Keratinocyte (primary cell): Measurements from ENCODE around the gene FBXO45. TPM values are rescaled to one million over a fixed set of nuclear protein-coding genes. Genes with fewer than 3 reads are reported as not detected.

ENCODE experiments used
- DNase-seq: peaks from one replicate; pipeline ENCODE4 v3.0.0-alpha.2; 2011; ENCODE audit warnings: low read depth, missing footprints, low spot score
- FAIRE-seq: peaks from 2 replicates; lab custom pipeline; 2011; peaks lifted over from hg19 to GRCh38; lab: Jason Lieb, UNC
- H2AFZ ChIP-seq: 2 replicates; pipeline ENCODE4 v1.6.0; 2012; ENCODE audit warnings: low read length, control low read depth, inconsistent platforms; ENCODE audit not compliant: control insufficient read depth
- H3K27ac ChIP-seq: 2 replicates; pipeline ENCODE4 v1.5.1; 2011; ENCODE audit warnings: low read length; ENCODE audit not compliant: control insufficient read depth, insufficient read depth
- H3K27me3 ChIP-seq: 3 replicates; pipeline ENCODE4 v1.6.0; 2011; ENCODE audit warnings: low read length; ENCODE audit not compliant: control insufficient read depth, insufficient read depth; ENCODE audit errors: extremely low read depth
- H3K36me3 ChIP-seq, 2 experiments: 2 replicates in 1 of 2; 3 replicates in 1 of 2; pipeline ENCODE4 v1.5.1; 2011; ENCODE audit warnings: low read length in 2 of 2, mild to moderate bottlenecking in 1 of 2; ENCODE audit not compliant: control insufficient read depth in 2 of 2, insufficient read depth in 2 of 2; ENCODE audit errors: extremely low read depth in 1 of 2
- H3K4me1 ChIP-seq: 3 replicates; pipeline ENCODE4 v1.5.1; 2011; ENCODE audit warnings: low read length; ENCODE audit not compliant: control insufficient read depth, insufficient read depth; ENCODE audit errors: extremely low read depth
- H3K4me2 ChIP-seq: 3 replicates; pipeline ENCODE4 v1.6.0; 2011; ENCODE audit warnings: low read depth, low read length; ENCODE audit not compliant: control insufficient read depth, insufficient read depth; ENCODE audit errors: extremely low read depth
- H3K4me3 ChIP-seq, 3 experiments: fragments of 200-600 bp in 1 of 3; sonication (generic) in 1 of 3; 2 replicates in 2 of 3; 3 replicates in 1 of 3; pipeline ENCODE4 v1.5.1; 2011 to 2016; ENCODE audit warnings: low read length in 3 of 3, mild to moderate bottlenecking in 3 of 3, control low read depth in 2 of 3, inconsistent platforms in 1 of 3, low read depth in 1 of 3, mixed read lengths in 1 of 3, mixed run types in 1 of 3, moderate library complexity in 1 of 3; ENCODE audit not compliant: control insufficient read depth in 2 of 3, insufficient read depth in 2 of 3; ENCODE audit errors: extremely low read depth in 1 of 3
- H3K79me2 ChIP-seq: 2 replicates; pipeline ENCODE4 v1.6.0; 2012; ENCODE audit warnings: low read length; ENCODE audit not compliant: control insufficient read depth, insufficient read depth
- H3K9ac ChIP-seq: 3 replicates; pipeline ENCODE4 v1.6.0; 2011; ENCODE audit warnings: low read length; ENCODE audit not compliant: control insufficient read depth, insufficient read depth; ENCODE audit errors: extremely low read depth
- H3K9me1 ChIP-seq: 3 replicates; pipeline ENCODE4 v1.6.0; 2011; ENCODE audit warnings: low read length; ENCODE audit not compliant: control insufficient read depth, insufficient read depth; ENCODE audit errors: extremely low read depth
- H3K9me3 ChIP-seq: 2 replicates; pipeline ENCODE4 v1.5.1; 2012; ENCODE audit warnings: low read depth, low read length; ENCODE audit not compliant: control insufficient read depth
- H4K20me1 ChIP-seq: 3 replicates; pipeline ENCODE4 v1.6.0; 2011; ENCODE audit warnings: low read length; ENCODE audit not compliant: control insufficient read depth, insufficient read depth; ENCODE audit errors: extremely low read depth
- EZH2 ChIP-seq: IDR thresholded peaks from one replicate; pipeline ENCODE4 v1.6.1; 2012; ENCODE audit warnings: inconsistent platforms, mild to moderate bottlenecking, low read length, moderate library complexity
- dilution Hi-C: fragments of 300-500 bp; cut with MboI; formaldehyde crosslinking; loops from one replicate; pipeline ENCODE4 v1.7.0; 2020; ENCODE audit warnings: low sequenced_read_pairs; ENCODE audit not compliant: extremely low pct_ligation_motif_present
- polyA plus RNA-seq, 5 experiments: library from polyadenylated mRNA; depleted of rRNA in 3 of 5; stranded (reverse) in 3 of 5; stranded (forward) in 1 of 5; unstranded in 1 of 5; fragments of >200 nt; gene quantifications; 1 replicate in 1 of 5; 2 replicates in 3 of 5; 3 replicates in 1 of 5; pipeline versions ENCODE4 v1.2.1 to v1.2.3, GENCODE V29; 2011 to 2012; ENCODE audit warnings: missing spikeins in 2 of 5, low read depth in 1 of 5, low replicate concordance in 1 of 5
- TF ChIP-seq, protein P1 (sequence below), 3 experiments: IDR thresholded peaks in 1 of 3; conservative IDR thresholded peaks in 1 of 3; optimal IDR thresholded peaks in 1 of 3; 2 replicates in 2 of 3; 3 replicates in 1 of 3; pipeline versions ENCODE3 to v1.5.1; 2011; ENCODE audit warnings: low read length in 3 of 3, mild to moderate bottlenecking in 3 of 3, moderate library complexity in 2 of 3, control low read depth in 1 of 3, inconsistent platforms in 1 of 3; ENCODE audit not compliant: insufficient read depth in 2 of 3; ENCODE audit errors: extremely low read depth in 1 of 3

FBXO45 gene
- polyA plus RNA-seq, 1 donor (not counting 4 experiments of a cell fraction or from before 2014, with no cell fraction given), result 17.9 TPM

DNA sequence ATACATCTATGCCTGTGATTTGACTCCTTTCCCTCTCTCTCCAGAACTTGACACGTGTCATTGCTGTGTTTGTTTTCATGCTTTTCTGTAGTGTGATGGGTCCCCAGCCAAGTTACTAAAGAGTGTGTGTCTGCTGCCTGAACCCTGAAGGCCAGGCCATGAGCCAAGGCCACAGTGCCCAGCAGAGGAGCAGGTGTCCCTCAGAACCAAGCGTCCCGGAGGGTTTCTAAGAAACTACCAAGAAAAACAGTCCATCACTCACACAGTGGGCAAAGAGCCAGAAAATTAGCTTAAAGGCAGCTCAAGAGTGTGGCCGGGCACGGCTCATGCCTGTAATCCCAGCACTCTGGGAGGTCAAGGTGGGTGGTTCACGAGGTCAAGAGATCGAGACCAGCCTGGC lies 35.2 kb downstream of the FBXO45 start:
- H4K20me1 ChIP-seq, result no peaks in the 10 kb centered on the region
- H3K9me1 ChIP-seq, result no peaks in the 10 kb centered on the region
- H3K36me3 ChIP-seq, result no peaks in the 10 kb centered on the region
- TF ChIP-seq, protein P1, sequence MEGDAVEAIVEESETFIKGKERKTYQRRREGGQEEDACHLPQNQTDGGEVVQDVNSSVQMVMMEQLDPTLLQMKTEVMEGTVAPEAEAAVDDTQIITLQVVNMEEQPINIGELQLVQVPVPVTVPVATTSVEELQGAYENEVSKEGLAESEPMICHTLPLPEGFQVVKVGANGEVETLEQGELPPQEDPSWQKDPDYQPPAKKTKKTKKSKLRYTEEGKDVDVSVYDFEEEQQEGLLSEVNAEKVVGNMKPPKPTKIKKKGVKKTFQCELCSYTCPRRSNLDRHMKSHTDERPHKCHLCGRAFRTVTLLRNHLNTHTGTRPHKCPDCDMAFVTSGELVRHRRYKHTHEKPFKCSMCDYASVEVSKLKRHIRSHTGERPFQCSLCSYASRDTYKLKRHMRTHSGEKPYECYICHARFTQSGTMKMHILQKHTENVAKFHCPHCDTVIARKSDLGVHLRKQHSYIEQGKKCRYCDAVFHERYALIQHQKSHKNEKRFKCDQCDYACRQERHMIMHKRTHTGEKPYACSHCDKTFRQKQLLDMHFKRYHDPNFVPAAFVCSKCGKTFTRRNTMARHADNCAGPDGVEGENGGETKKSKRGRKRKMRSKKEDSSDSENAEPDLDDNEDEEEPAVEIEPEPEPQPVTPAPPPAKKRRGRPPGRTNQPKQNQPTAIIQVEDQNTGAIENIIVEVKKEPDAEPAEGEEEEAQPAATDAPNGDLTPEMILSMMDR (optimal IDR thresholded peaks at IDR 0.05 in 1 of 3, IDR thresholded peaks at IDR 0.05 in 1 of 3, conservative IDR thresholded peaks at IDR 0.05 in 1 of 3; ENCODE audit: extremely low read depth in 1 of 3, insufficient read depth in 2 of 3, low read length in 3 of 3), result no peak
- no peak for TF ChIP-seq EZH2
- FAIRE-seq (no peak), DNase-seq (no peak)
- no peak overlapping the region for H3K4me2 ChIP-seq
- H3K27me3 ChIP-seq, result peaks cover 3% of the 10 kb centered on the region
- H3K9me3 ChIP-seq, result no peaks in the 10 kb centered on the region
- dilution Hi-C loops, result no loop called here
- H3K4me1 ChIP-seq, result no peaks in the 10 kb centered on the region
- no peak overlapping the region for H3K4me3 ChIP-seq
- H3K79me2 ChIP-seq, result no peaks in the 10 kb centered on the region
- no peak overlapping the region for H3K27ac ChIP-seq
- no peak overlapping the region for H3K9ac ChIP-seq
- no peak overlapping the region for H2AFZ ChIP-seq

DNA sequence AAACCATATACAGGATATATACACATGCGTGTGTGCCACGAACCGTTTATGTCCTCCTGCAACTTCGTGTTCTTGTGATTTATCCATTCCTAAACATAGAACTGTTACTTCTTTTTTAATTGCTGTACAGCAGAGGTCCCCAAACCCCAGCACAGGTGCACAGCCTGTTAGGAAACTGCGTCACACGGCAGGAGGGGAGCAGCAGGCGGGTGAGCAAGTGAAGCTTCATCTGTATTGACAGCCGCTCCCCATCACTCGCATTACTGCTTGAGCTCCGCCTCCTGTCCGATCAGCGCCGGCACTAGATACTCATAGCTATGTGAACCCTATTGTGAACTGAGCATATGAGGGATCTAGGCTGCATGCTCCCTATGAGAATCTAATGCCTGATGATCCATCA lies 36.1 kb downstream of the FBXO45 start:
- Histone ChIP-seq H3K79me2 (no peaks in the 10 kb centered on the region), H3K36me3 (no peaks in the 10 kb centered on the region), H3K4me2 (no peak overlapping the region), H3K27me3 (peaks cover 3% of the 10 kb centered on the region), H3K9me3 (no peaks in the 10 kb centered on the region), H4K20me1 (no peaks in the 10 kb centered on the region), H3K4me3 (no peak overlapping the region), H3K4me1 (no peaks in the 10 kb centered on the region), H3K9me1 (no peaks in the 10 kb centered on the region), H3K9ac (no peak overlapping the region), H3K27ac (no peak overlapping the region), H2AFZ (no peak overlapping the region)
- no peak for FAIRE-seq
- no peak for DNase-seq
- dilution Hi-C loops, result no loop called here
- no peak for TF ChIP-seq EZH2
- TF ChIP-seq, protein P1 (optimal IDR thresholded peaks at IDR 0.05 in 1 of 3, IDR thresholded peaks at IDR 0.05 in 1 of 3, conservative IDR thresholded peaks at IDR 0.05 in 1 of 3; ENCODE audit: extremely low read depth in 1 of 3, insufficient read depth in 2 of 3, low read length in 3 of 3), result no peak
